ENCODE results near the gene IFFO2.
A peak's percentile ranks its signal among the peaks of the same experiment; 100 is the strongest.

IFFO2 gene

DNA sequence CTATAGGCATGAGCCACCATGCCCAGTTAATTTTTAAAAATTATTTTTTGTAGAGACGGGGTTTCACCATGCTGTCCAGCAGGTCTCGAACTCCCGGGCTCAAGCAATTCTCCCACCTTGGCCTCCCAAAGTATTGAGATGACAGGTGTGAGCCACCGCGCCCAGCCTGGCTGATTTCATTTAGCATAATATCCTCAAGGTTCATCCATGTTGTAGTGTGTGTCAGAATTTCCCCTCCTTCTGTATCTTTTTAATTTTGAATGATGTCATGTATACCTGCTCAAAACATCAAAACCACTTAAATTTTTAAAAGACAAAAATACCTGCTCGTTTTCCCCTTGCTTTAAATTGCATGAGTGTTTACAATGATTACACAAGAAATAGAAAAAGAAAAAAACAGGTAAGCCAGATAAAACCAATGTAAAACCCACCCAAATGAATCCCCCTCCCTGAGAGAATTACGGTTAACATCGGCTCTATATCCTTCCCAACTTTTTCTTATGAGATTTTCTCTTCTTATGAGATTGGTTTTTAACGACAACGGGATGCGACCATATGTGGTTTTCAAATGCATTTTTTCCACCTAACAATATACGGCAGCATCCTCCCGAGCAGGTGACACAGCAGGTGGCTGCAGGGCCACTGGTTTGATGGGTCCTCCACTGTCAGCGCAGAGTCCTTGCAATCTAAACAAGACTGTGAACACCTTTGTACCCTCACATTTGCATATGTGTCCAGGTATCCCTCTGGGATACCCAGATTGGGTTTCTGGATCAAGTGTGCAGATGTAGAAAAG, 22.1 kb downstream of the IFFO2 start:
- no peak for DNase-seq

DNA sequence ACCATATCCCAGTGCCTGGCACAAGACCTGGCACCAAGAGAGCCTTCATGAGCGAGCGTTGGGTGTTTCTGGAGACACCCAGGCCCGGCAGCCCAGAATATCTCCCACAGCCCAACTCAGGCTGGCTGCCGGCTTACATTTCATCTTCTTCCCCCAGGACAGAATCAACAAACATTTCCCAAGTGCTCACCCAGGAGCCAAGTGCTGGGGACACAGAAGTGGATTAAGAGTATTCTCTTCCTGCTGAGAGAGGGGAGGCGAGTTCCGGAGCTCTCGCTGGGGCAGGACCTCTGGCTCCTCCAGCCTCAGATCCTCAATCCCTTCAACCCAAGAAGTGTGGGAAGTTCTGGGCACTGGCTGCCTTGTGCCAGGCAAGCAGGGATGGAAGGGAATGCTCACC, 23.6 kb downstream of the IFFO2 start:
- DNase-seq, result no peak

GRCh38 chr1:18932387-18932786, 24.1 kb downstream of the IFFO2 start:
- DNase-seq, result no peak

- DNase-seq, result no peak
Measured at GRCh38 chr1:18931730-18932129, 24.7 kb downstream of the IFFO2 start.

DNA sequence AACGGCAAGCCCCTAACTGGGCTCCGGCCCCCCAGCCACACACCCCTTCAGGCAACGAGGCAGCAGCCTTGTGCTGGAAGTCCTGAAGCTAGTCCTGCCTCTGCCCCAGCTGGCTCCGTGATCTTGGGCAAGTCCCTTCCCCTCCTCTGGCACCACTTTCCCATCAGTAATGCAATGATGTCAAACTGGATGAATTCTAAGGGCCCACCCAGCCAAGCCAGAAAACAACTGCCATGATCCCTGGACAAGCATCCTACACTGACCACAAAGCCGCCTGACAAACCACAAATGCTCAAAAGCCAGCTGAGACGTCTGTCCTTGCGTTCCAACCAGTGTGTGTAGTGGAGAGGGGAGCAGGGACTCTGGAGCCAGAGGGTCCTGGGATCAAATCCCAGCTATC, 26.8 kb downstream of the IFFO2 start:
- DNase-seq, result no peak

DNA sequence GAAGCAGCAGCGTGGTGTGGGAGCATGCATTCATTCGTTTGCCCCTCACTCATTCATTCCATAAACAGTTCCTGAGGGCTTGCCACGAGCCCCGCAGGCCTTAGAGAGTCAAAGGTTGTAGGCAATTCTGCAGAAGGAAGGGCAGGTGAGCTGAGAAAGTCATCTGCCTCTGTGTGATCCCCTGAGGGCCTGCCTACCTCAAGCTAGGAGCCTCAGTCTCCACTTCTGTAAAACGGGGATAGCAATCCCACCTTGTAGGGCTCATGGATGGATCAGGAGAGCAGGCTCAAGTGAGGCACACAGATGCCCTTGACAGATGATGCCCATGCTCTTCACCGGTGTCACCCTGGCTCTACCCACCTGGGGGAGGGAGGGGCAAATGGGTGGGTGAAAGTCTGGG, 27.5 kb downstream of the IFFO2 start:
- DNase-seq, result no peak

DNA sequence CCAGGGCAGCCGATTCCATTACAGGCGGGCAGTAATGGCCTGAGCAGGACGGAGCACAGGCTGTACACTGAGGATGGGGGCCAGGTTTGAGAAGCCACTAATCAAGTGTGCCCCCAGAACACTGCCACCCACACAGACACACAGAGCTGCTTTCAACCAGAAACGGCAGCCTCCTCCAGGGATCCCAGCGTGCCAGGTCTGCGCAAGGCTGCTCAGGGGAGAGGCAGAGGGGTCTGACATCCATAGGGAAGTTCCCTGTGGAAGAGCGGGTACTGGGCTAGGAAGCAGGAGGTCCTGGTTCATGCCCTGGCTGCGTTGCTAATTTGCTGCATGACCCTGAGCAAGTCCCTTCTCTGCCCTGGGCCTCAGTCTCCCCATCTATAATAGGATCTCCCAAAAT, 28.1 kb downstream of the IFFO2 start:
- no peak for DNase-seq

DNA sequence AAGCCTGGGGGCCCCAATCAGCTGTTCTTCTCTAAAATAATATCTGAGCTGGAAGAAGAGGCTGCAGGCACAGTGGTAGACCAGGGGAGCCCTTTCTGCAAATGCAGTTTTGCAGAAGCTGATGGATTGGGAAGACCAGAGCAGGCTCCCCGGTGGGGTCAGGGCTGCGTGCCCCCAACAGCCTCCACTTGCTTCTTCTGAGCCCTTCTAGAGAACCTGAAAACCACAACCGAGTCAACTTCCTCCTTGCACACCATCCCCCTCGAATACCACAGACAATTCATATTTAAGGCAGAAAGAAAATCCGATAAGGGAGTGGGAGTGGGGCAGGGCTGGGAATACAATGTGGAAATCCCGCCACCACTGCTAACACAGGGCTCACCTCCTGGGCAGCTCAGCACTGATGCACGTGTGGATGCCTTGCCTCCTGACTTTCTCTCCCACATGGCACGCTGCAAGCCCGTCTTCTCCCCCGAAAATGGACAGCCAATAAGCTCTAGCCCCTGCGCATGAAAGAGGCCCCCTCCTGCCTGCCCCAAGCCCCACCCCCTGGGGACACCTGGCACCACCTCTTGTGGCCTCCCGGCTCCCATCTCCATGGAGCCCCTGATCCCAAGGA, 28.7 kb downstream of the IFFO2 start:
- DNase-seq, result peak; percentile 18

DNA sequence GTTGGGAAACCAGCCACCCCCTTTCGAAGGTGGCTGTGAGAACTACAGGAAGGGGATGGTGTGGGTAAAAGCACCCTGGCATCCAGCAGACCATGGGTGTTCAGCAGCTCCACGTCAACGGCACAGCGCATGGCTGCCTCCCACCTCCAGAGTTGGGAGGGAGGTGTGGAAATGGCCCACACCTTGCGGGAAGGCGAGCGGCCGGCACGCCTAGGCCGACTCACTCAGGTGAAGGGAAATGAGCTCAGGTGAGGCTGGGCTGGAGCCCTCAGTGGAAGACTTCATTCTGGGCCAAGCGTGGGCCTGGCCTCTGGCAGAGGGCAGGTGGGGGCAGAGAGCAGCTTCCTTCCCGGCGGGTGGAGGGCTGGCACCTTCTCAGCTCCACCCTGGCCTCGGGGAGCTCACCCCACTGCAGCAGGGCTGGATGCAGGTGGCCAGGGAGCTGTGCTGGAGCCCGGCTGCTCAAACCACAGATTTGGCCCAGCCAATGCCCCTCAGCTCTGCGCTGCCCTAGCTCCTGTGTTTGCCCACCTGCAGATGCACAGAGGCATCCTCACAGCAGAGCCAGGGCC, 29.3 kb downstream of the IFFO2 start:
- peak; percentile 54 for DNase-seq

DNA sequence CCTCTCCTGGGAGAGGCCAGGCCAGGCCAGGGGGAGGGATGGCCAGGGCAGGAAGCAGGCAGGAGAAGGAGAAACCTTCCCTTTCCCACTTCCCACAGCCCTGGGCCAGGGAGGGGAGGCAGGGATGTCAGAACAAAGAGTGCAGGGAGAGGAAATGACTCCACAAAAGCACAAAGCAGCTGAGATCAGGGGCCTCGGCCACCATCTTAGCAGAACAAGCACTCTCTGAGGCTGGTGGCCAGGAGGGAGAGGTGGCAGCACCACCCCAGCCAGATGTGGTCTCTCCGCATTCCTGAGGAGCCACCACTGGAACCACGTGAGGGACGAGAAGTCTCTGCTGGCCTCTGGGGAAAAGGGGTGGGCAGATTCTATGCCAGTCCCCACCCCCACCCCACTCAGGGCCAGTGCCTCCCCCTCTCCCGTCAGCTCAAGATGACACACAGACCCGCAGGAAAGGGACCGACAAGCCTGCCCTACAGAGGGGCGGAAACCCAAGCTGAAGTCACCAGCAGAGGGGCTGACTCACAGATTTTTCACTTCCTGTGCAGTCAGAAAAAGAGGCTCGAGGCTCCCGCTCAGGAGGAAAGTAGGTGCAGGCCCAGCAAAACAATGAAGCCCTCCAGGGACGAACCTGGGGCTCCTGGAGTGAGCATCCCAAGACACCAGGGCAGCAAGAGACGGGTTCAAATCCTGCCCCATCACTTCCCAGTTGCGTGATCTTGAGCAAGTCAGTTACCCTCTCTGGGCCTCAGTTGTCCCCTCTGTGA, 30.0 kb downstream of the IFFO2 start:
- peak; percentile 88 for DNase-seq

GRCh38 chr1:18925279-18925678, 31.2 kb downstream of the IFFO2 start:
- DNase-seq, result no peak

DNA sequence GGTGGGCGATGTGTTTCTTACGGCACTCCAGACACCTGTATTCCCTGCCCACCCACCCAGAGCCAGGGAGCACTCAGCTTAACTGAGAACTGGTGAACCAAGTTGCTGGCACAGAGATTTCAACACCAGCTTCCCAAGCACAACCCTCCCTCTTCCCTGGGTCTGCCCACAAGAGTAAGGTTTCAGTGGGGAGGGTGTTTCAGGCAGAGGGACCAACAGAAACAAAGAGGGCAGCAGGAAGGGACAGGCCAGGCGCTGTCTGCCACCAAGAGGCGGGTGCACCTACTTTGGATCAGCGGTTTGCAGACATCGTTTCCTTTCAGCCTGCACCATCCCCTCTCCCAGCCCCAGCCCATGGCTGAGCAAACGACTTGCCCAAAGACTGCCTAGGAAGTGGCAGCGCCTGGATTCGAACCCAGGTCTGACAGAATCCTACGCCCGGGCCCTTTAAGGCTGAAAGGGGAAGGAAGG, 32.2 kb downstream of the IFFO2 start:
- DNase-seq, result no peak

DNA sequence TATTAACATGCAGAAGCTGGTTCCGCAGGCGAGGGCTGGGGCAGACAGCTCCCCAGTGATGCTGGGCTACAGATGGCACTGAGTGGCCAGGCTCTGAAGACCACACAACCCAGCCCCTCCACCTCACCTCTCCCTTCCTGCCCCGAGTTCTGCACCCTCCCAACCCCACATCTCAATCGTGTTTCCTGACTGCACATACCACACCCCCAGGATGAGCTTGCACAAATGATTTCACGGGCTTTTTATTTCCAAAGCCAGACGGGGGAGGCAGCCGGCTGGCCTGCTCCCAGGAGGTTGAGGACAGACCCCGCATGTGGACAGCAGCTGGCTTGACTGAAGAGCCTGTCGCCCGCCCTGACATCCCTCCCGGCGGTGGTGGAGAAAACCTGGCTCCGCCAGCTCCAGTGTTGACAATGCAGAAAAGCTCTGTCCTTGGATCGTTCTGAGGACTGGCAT, 32.7 kb downstream of the IFFO2 start:
- no peak for DNase-seq

DNA sequence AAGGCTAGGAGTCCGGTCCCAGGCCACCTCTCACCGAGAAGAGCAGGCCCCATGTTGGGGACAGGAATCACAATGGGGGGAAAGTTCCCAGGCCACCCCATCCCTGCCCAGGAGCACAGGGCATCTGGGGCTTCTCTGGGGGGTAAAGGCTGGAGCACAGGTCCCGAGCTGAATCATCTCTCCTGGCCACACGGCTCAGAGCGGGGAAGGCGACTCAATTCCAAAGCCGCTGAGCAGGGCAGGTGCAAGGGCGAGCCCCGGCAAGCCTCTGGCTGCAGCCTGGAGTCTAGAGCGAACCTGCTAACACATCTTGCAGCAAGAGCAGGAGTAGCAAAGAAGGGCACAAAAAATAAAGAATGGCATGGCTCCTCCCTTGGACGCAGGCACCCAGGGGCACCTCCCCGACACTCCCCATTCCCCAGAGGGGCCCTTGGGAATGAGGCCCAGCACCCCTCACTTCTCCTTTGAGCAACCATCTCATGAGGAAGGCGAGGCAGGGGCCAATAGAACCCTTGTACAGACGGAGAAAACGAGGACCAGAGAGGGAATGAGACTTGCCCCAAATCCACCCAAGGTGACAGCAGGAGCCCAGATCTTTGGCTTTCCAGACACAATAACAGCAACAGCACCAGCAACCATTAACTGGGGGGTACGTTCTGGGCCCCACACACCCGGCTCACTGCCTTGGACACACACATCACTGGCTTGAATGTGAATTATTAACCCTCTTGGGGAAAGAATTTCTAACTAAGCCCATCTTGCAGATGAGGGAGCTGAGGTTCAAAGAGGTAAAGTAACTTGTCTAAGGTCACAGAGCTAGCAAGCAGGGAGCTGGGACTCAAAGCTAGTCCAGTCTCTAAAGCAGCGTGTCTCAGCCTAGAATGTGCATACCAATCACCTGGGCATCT, 33.4 kb downstream of the IFFO2 start:
- DNase-seq, result no peak

DNA sequence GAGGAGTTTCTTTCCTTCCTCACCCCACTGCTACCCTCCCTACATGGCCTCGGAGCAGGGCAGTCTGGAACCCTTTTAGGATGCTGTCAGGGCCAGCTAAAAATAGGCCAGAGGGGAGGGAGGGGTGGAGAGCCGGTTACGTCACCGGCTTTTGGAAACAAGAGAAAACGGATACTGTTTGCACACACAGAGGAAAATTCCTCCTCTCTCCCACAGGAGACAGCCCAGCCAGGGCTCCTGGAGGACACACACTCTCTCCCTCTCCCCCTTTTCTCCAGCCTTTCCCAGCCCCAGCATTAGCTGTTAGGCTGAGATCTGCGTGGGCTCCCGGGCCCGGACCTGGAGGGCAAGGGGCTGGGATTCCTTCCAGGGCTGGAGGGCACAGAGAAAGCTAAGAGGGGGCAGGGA, 34.2 kb downstream of the IFFO2 start:
- no peak for DNase-seq

GRCh38 chr1:18921516-18922251, 34.8 kb downstream of the IFFO2 start:
- DNase-seq, result no peak

- DNase-seq, result no peak
Measured at GRCh38 chr1:18920931-18921330, 35.5 kb downstream of the IFFO2 start.

DNA sequence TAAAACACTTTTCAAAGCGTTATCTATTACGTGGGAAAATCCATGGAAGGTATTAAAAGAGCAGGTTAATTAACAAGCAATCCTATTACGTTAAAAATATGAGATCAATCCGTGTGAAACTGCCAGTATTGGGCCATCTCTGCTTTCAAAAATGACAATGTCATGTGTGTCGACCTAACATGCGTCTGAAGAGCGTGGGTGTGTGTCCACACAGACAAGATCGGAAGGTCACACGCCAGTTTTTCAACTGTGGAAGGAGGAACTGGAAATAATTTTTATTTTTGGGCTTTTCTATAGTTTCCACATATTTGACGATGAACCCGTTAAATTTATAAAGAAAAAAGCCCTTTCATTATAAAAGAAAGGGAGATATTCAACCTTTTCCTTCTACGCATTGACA, 36.5 kb downstream of the IFFO2 start:
- DNase-seq, result no peak

- no peak for DNase-seq
Measured at GRCh38 chr1:18919197-18919905, 37.1 kb downstream of the IFFO2 start.

DNA sequence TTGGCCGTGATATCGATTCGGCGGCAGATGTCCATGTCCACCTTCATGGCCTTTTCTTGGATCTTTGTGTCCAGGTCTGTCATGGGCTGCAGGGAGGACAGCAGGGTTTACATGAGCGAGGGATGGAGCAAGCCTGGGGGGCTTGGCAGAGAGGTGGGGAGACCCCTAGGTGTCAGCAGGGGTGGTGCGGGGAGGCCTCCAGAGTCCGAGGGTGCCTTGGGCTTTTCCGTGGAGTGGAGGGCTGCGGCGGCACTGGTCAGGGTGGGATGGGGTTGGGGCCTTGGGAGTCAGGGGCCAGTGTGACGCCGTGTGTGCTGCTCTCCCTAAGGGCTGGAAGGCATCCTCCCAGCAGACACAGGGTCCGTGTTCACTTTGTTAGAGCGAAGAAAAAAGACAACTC, 38.1 kb downstream of the IFFO2 start:
- no peak for DNase-seq

Measured in stimulated activated naive CD4-positive, alpha-beta T cell treated with Interleukin-2 at 50 U/mL for 16 hours (primary cell).